Uterus (tissue), 2 donors: ENCODE measurements around the gene SMAD2.

Source experiments
- POLR2A ChIP-seq, 2 donors: fragments of 450-650 bp; IDR thresholded peaks; one replicate each; pipeline ENCODE4 v1.6.1; 2016; ENCODE audit warnings: antibody characterized with exemption in 2 of 2, mild to moderate bottlenecking in 1 of 2, moderate library complexity in 1 of 2
- TF ChIP-seq, protein P1 (sequence below), 4 experiments: fragments of 200-600 bp in 2 of 4; fragments of 450-650 bp in 2 of 4; sonication (generic) in 2 of 4; IDR thresholded peaks; one replicate each; pipeline ENCODE4 v1.5.1; 2016 to 2019; ENCODE audit warnings: antibody characterized with exemption in 4 of 4, mild to moderate bottlenecking in 2 of 4, moderate library complexity in 1 of 4

- TF ChIP-seq, protein P1, sequence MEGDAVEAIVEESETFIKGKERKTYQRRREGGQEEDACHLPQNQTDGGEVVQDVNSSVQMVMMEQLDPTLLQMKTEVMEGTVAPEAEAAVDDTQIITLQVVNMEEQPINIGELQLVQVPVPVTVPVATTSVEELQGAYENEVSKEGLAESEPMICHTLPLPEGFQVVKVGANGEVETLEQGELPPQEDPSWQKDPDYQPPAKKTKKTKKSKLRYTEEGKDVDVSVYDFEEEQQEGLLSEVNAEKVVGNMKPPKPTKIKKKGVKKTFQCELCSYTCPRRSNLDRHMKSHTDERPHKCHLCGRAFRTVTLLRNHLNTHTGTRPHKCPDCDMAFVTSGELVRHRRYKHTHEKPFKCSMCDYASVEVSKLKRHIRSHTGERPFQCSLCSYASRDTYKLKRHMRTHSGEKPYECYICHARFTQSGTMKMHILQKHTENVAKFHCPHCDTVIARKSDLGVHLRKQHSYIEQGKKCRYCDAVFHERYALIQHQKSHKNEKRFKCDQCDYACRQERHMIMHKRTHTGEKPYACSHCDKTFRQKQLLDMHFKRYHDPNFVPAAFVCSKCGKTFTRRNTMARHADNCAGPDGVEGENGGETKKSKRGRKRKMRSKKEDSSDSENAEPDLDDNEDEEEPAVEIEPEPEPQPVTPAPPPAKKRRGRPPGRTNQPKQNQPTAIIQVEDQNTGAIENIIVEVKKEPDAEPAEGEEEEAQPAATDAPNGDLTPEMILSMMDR (IDR thresholded peaks at IDR 0.05), result no peak
- no peak for TF ChIP-seq POLR2A (IDR thresholded peaks at IDR 0.05)
Observed at GRCh38 chr18:47793609-47794008, 136.8 kb downstream of the SMAD2 start.
